ENCODE results near the gene SNCB.
A peak's percentile ranks its signal among the peaks of the same experiment; 100 is the strongest.
"Not testable (repeated sequence)": the region's sequence is repeated elsewhere in the genome, so short reads cannot be mapped to it uniquely, and the experiment has no call there.

The SNCB gene

GRCh38 chr5:176597417-176598389, 32.6 kb downstream of the SNCB start:
- no peak for DNase-seq (ENCODE audit: low spot score)

DNA sequence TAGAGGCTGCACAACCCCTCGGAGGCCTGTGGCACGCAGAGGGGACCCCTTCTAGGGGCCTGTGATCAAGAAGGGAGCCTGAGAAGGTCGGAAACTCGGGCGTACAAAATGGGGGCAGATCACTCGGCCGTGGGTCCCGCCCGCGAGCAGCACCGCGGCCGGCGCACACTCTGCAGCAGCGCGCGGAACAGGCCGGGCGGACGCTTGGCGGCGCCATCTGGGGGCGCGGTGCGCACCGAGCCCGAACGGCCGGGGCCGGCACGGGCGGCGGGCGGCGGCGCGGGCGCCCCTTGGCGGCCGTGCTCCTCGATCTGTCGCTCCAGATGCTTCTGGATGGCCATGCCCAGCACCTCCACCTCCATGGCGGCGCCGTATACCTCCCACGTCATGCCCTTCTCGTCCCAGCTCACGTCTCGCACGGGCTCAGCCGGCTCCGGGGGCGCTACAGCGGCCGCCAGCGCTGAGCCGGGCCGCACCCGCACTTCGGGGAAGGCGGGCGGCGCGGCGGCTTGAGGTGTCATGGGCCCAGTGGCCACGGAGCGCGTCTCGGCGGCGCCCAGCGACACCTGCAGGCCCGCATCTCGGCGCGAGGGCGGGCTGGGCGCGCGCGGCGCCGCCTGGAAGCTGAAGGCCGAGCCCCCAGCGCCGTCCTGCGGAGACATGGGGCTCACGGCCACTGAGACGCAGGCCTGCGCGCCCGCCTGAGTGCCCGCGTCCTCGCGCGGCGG, 33.5 kb downstream of the SNCB start:
- no peak for DNase-seq (ENCODE audit: low spot score)

GRCh38 chr5:176596069-176596644, 34.2 kb downstream of the SNCB start:
- no peak for DNase-seq (ENCODE audit: low spot score)

DNA sequence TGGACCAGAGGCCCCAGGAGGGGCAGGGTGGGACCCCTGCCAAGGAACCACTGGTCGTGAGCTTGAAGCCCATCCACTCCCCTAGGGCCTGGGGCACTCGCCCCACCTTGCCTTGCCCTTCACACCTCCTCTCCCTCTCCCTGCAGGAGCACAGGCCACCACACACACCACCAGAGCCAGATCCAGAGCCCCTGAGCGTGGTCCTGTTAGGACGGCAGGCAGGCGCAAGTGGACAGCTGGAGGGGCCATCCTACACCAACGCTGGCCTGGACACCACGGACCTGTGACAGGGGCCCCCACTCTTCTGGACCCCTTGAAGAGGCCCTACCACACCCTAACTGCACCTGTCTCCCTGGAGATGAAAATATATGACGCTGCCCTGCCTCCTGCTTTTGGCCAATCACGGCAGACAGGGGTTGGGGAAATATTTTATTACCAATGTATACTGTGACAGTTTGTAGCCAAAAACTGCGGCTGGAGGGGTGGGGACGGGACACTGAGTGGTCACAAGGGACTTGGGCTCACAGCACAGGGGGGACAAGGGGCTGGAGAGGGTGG, 34.9 kb downstream of the SNCB start:
- DNase-seq (ENCODE audit: low spot score), result no peak

DNA sequence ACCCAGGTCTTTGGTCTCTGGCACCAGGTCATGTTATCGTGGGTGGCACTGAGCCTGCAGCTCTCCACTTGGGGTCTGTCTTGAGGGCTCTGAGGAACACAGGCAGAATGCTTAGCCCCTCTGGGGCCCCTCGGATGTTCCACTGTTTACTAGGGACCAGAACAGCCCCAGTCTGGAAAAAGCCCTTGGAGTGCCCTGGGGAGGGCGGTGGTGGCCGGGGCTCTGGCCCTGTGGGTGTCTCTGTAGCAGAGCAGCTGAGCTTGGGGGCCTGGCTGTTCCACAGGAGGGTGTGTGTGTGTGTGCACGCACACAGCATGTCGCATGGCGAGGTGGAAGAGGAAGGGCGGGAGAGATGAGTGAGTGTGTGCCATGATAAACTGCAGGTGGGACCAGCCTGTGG, 35.8 kb downstream of the SNCB start:
- no peak for DNase-seq (ENCODE audit: low spot score)

DNA sequence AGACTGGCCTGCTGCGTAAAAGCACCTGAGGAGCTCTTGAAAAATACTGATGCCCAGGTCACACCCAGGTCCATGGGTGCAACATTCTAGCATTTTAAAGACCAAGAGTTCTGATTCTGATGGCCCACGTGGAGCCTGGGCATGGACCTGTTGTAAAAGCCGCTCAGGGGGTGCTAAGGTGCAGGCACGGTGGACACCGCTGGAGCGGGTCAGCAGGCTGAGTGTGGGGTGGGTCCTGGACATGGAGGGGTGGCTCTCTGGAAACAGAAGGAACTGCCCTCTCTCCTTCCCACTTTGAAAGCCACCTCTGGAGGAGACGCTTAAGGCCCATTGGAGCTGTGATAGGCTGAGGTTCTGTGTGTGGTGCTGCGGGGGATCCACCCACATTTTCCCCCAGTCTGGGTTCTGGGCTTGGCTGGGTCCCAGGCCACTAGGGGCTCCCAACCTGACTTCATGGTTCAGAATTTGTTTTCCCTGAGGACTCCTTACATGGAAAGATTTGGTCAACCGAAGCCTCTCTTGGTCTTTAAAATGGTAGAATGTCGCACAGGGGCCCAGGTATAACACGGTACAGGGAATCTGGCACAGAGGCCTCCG, 37.0 kb downstream of the SNCB start:
- no peak for DNase-seq (ENCODE audit: low spot score)

GRCh38 chr5:176592573-176592972, 37.8 kb downstream of the SNCB start:
- no peak for DNase-seq (ENCODE audit: low spot score)

- not testable (repeated sequence) for DNase-seq (ENCODE audit: low spot score)
These were observed 38.7 kb downstream of the SNCB start for GRCh38 chr5:176591667-176592066.

DNA sequence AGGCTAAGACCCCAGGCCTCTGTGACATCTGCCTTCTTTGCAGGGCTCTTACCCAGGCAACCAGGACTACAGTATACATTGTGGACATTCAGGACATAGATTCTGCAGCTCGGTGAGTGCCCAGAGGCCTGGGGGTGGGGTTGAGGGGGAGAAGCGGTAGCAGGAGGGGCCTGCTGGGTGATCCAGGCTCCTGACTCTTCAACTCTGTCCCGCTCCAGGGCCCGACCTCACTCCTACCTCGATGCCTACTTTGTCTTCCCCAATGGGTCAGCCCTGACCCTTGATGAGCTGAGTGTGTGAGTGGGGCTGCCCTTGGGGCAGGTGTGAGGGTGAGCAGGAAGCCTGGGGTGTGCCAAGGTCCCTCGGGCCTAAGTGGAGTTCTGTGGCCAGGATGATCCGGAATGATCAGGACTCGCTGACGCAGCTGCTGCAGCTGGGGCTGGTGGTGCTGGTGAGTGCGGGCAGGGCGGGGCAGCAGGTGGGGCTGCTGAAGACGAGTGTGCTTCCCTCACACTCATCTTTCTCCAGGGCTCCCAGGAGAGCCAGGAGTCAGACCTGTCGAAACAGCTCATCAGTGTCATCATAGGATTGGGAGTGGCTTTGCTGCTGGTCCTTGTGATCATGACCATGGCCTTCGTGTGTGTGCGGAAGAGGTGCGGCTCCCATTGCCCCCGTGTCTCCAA, 40.2 kb downstream of the SNCB start:
- no peak for DNase-seq (ENCODE audit: low spot score)

DNA sequence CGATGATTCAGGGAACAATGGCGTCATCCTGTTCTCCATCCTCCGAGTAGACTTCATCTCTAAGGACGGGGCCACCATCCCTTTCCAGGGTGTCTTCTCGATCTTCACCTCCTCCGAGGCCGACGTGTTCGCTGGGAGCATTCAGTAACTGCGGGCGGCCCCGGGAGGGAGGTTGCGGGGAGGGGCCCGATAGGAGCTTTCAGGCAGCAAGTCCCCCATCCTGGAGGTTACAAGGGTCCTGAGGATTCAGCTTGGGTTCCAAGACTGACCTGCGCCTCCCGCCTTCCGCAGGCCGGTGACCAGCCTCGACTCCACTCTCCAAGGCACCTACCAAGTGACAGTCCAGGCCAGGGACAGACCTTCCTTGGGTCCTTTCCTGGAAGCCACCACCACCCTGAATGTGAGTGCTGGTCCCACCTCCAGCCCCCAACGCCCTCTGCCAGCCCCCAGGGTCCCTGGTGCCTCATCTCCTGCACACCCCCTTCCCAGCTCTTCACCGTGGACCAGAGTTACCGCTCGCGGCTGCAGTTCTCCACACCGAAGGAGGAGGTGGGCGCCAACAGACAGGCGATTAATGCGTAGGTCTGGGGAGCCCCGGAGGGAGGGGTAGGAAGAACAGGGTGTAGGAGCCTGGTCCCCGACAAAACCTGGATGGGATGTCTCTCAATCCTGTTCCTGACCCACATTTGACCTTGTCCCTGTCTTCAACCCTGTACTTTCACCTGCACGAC, 41.1 kb downstream of the SNCB start:
- no peak for DNase-seq (ENCODE audit: low spot score)

GRCh38 chr5:176588297-176588696, 42.0 kb downstream of the SNCB start:
- DNase-seq (ENCODE audit: low spot score), result no peak

DNA sequence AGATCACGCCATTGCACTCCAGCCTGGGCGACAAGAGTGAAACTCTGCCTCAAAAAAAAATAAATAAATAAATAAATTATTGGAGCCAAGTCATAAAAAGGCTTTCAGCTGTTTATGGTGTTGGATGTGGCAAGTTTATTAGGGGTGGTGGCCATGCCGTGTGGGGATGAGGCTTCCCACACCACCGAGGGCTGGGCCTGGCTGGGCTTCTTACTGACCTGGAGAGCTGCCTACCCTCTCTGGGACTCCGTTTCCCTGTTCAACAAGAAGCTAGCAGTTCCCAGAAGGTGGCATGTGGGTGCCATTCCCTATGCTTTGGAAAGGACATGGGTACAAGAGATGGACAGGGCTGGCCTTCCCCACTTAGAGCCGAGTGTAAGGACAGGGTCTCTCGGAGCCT, 42.9 kb downstream of the SNCB start:
- no peak for DNase-seq (ENCODE audit: low spot score)

DNA sequence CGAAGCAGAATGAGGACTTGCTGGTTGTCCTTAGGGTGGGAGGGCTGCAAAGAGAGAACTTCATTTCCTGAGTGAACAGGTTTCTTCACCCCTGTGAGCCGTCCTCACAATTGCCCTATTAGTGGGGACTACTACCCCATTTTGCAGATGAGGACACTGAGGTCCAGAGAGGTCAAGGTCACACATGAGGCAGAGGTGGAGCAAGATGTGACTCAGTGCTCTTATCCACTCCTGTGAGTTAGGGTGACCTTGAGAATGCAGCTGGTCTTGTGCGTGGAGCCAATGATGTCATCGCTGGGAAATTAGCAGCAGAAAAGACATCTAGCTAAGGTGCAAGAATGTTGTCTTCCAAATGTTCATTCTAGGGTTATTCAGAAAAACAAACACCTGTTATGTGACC, 47.3 kb downstream of the SNCB start:
- peak; percentile 23 for DNase-seq (ENCODE audit: low spot score)

- DNase-seq (ENCODE audit: low spot score), result no peak
These were observed 49.0 kb downstream of the SNCB start for GRCh38 chr5:176581361-176581760.

GRCh38 chr5:176579323-176579722, 51.0 kb downstream of the SNCB start:
- no peak for DNase-seq (ENCODE audit: low spot score)

DNA sequence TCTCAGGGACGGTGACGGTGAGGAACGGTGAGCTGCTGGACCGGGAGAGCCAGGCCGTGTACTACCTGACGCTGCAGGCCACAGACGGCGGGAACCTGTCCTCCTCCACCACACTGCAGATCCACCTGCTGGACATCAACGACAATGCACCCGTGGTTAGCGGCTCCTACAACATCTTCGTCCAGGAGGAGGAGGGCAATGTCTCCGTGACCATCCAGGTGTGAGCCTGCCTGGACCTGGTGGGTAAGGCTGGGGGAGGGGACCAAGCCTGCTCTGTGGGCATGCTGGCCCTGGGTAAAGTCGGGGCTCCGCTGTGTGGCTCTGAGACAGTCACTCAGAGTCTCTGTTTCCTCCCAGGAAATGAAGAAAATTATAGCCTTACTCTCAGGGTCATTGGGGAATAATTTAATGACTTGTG, 51.9 kb downstream of the SNCB start:
- peak; percentile 52 for DNase-seq (ENCODE audit: low spot score)

GRCh38 chr5:176577312-176578176, 52.8 kb downstream of the SNCB start:
- DNase-seq (ENCODE audit: low spot score), result no peak

DNA sequence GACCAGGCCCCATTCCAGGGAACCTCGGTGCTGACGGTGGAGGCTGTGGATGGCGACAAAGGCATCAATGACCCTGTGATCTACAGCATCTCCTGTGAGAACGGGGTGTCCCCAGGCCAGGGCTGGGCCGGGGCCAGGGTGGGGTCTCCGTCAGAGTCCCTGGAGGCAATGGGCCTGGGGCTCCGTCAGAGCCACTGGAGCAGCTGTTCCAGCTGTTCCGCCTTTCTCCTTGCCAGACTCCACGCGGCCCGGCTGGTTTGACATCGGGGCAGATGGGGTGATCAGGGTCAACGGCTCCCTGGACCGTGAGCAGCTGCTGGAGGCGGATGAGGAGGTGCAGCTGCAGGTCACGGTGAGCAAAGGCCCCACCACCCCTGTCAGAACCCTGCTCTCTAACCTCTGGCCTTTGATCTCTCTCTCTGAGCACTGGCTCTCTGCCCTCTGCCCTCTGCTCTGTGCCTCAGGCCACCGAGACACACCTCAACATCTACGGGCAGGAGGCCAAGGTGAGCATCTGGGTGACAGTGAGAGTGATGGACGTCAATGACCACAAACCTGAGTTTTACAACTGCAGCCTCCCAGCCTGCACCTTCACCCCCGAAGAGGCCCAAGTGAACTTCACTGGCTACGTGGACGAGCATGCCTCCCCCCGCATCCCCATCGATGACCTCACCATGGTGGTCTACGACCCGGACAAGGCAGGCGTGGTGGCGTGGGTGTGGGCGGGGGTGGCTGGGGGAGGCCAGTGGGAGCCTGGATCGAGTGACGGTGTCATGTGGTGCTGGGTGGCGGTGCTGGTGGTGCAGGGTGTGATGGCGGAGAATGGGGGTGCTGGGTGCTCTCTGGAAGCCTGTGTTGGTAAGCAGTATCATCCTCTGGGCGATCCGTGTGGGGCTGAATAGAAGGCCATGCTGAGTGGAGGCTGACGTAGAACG, 54.6 kb downstream of the SNCB start:
- no peak for DNase-seq (ENCODE audit: low spot score)

GRCh38 chr5:176575066-176575465, 55.3 kb downstream of the SNCB start:
- no peak for DNase-seq (ENCODE audit: low spot score)

Measured in RKO (cell line).